Endothelial cell of umbilical vein (primary cell): ENCODE results near the gene PAPPA. TPM values are rescaled to one million over a fixed set of nuclear protein-coding genes. Genes with fewer than 3 reads are reported as not detected.

Source experiments
- BruUV-seq: library from RNA; stranded (reverse); fragments of 400-500 nt; replicated peaks from 2 replicates; lab custom pipeline; 2021; lab: Mats Ljungman, UMichigan
- CTCF ChIA-PET: fragments of 300-600, 350-600 bp; sonication (Branson Sonifier 250); formaldehyde crosslinking; loops from one replicate; lab custom pipeline; 2021; ENCODE audit warnings: antibody characterized with exemption, inconsistent platforms; lab: Charles Lee
- POLR2A ChIA-PET: fragments of 300-600, 350-600 bp; sonication (Branson Sonifier 250); formaldehyde crosslinking; loops from one replicate; lab custom pipeline; 2021; ENCODE audit warnings: antibody characterized with exemption, inconsistent platforms; lab: Charles Lee
- DNase-seq: peaks from one replicate; pipeline ENCODE4 v3.0.0-alpha.2; 2011; ENCODE audit warnings: low read depth, low spot score
- FAIRE-seq: peaks from 2 replicates; lab custom pipeline; 2011; peaks lifted over from hg19 to GRCh38; lab: Jason Lieb, UNC
- H2AFZ ChIP-seq: 2 replicates; pipeline ENCODE4 v1.6.0; 2012; ENCODE audit warnings: low read depth, low read length, control low read depth, inconsistent platforms
- H3K27ac ChIP-seq: 2 replicates; pipeline ENCODE4 v1.5.1; 2011; ENCODE audit warnings: low read depth, mild to moderate bottlenecking, control low read depth, low read length, moderate library complexity; ENCODE audit not compliant: insufficient read depth
- H3K27me3 ChIP-seq, 2 experiments: 2 replicates each; pipeline versions ENCODE4 v1.6.0 to v1.6.1; 2011; ENCODE audit warnings: low read length in 2 of 2, mixed read lengths in 1 of 2; ENCODE audit not compliant: control insufficient read depth in 2 of 2, insufficient read depth in 2 of 2
- H3K36me3 ChIP-seq, 2 experiments: 2 replicates in 1 of 2; 3 replicates in 1 of 2; pipeline ENCODE4 v1.5.1; 2011; ENCODE audit warnings: low read length in 2 of 2, mild to moderate bottlenecking in 1 of 2, moderate library complexity in 1 of 2; ENCODE audit not compliant: control insufficient read depth in 2 of 2, insufficient read depth in 2 of 2; ENCODE audit errors: extremely low read depth in 1 of 2
- H3K4me1 ChIP-seq: 3 replicates; pipeline ENCODE4 v1.5.1; 2011; ENCODE audit warnings: mild to moderate bottlenecking, low read length; ENCODE audit not compliant: control insufficient read depth, insufficient read depth; ENCODE audit errors: extremely low read depth
- H3K4me2 ChIP-seq: 2 replicates; pipeline ENCODE4 v1.6.1; 2011; ENCODE audit warnings: low read length, control low read depth, mixed read lengths; ENCODE audit not compliant: insufficient read depth
- H3K4me3 ChIP-seq, 3 experiments: fragments of 200-600 bp in 1 of 3; sonication (generic), shearing (Covaris generic) in 1 of 3; replicated peaks in 1 of 3; 2 replicates each; pipeline ENCODE4 v1.5.1; 2011 to 2016; ENCODE audit warnings: control low read depth in 3 of 3, low read length in 3 of 3, mild to moderate bottlenecking in 2 of 3, inconsistent platforms in 1 of 3, low read depth in 1 of 3, moderate library complexity in 1 of 3; ENCODE audit not compliant: insufficient read depth in 1 of 3
- H3K79me2 ChIP-seq: 2 replicates; pipeline ENCODE4 v1.6.0; 2012; ENCODE audit warnings: low read length, inconsistent platforms; ENCODE audit not compliant: control insufficient read depth, insufficient read depth
- H3K9ac ChIP-seq: replicated peaks from 2 replicates; pipeline ENCODE3; 2011; ENCODE audit warnings: low read length, control low read depth; ENCODE audit not compliant: insufficient read depth; ENCODE audit errors: extremely low read depth
- H3K9me1 ChIP-seq: replicated peaks from 3 replicates; pipeline ENCODE4 v1.6.0; 2011; ENCODE audit warnings: mild to moderate bottlenecking, low read length; ENCODE audit not compliant: control insufficient read depth, insufficient read depth; ENCODE audit errors: extremely low read depth
- H3K9me3 ChIP-seq: replicated peaks from 2 replicates; pipeline ENCODE4 v1.5.1; 2012; ENCODE audit warnings: low read length, inconsistent platforms; ENCODE audit not compliant: control insufficient read depth, insufficient read depth
- H4K20me1 ChIP-seq: replicated peaks from 2 replicates; pipeline ENCODE3; 2011; ENCODE audit warnings: mild to moderate bottlenecking, low read length; ENCODE audit not compliant: control insufficient read depth, insufficient read depth; ENCODE audit errors: extremely low read depth
- CTCF ChIP-seq, 2 donors: IDR thresholded peaks; 1 replicate in 1 of 2; 2 replicates in 1 of 2; pipeline ENCODE4 v1.5.1; 2011; ENCODE audit warnings: low read length in 2 of 2, mild to moderate bottlenecking in 2 of 2, moderate library complexity in 2 of 2, control low read depth in 1 of 2, inconsistent platforms in 1 of 2, low read depth in 1 of 2; ENCODE audit not compliant: insufficient read depth in 1 of 2; ENCODE audit errors: extremely low read depth in 1 of 2
- EZH2 ChIP-seq: IDR thresholded peaks from 2 replicates; pipeline ENCODE4 v1.6.1; 2012; ENCODE audit warnings: borderline replicate concordance, low read depth, mild to moderate bottlenecking, moderate library complexity, low read length, inconsistent platforms; ENCODE audit not compliant: severe bottlenecking
- FOS ChIP-seq: IDR thresholded peaks from 2 replicates; pipeline ENCODE4 v1.6.1; 2011; ENCODE audit warnings: mild to moderate bottlenecking, low read length, moderate library complexity, borderline replicate concordance; ENCODE audit not compliant: insufficient read depth
- GATA2 ChIP-seq: IDR thresholded peaks from 2 replicates; pipeline ENCODE4 v1.7.0; 2011; ENCODE audit warnings: low read depth, mild to moderate bottlenecking, moderate library complexity, mixed read lengths, low read length; ENCODE audit not compliant: insufficient read length, insufficient read depth
- JUN ChIP-seq: IDR thresholded peaks from 2 replicates; pipeline ENCODE4 v1.6.1; 2011; ENCODE audit warnings: borderline replicate concordance, low read depth; ENCODE audit not compliant: insufficient read length, insufficient read depth
- MAX ChIP-seq: IDR thresholded peaks from 2 replicates; pipeline ENCODE4 v1.6.1; 2011; ENCODE audit not compliant: insufficient read depth, insufficient read length
- MYC ChIP-seq: IDR thresholded peaks from one replicate; pipeline ENCODE4 v1.6.1; 2011; ENCODE audit warnings: mild to moderate bottlenecking, low read depth, low read length
- POLR2A ChIP-seq: IDR thresholded peaks from 2 replicates; pipeline ENCODE4 v1.6.1; 2012; ENCODE audit warnings: low read depth, mild to moderate bottlenecking, control low read depth, low read length
- POLR2AphosphoS5 ChIP-seq: IDR thresholded peaks from 2 replicates; pipeline ENCODE4 v1.6.1; 2012; ENCODE audit warnings: low read depth, mild to moderate bottlenecking, control low read depth, low read length, moderate library complexity; ENCODE audit not compliant: insufficient read depth
- dilution Hi-C: fragments of 300-500 bp; cut with MboI; formaldehyde crosslinking; loops from one replicate; pipeline ENCODE4 v1.15.0; 2019; ENCODE audit warnings: low sequenced_read_pairs; ENCODE audit not compliant: extremely low pct_ligation_motif_present
- intact Hi-C: fragments of 100-400 bp; cut with micrococcal nuclease; formaldehyde crosslinking; loops from one replicate; pipeline ENCODE4 v1.10.0; 2022
- polyA plus RNA-seq, 4 experiments: library from polyadenylated mRNA; depleted of rRNA in 3 of 4; stranded (reverse) in 3 of 4; unstranded in 1 of 4; fragments of >200 nt; gene quantifications; 2 replicates each; pipeline versions ENCODE4 v1.2.1 to v1.2.3, GENCODE V29; 2011 to 2012; ENCODE audit warnings: missing spikeins in 1 of 4
- total RNA-seq: library from RNA; stranded (reverse); gene quantifications from 2 replicates; pipeline ENCODE4 v1.2.3, GENCODE V29; 2021

The PAPPA gene
- total and polyA plus RNA-seq, 2 donors (not counting 3 experiments of a cell fraction or from before 2014, with no cell fraction given), result 0.13 to 0.41 TPM

GRCh38 chr9:116137010-116137409 is 16.6 kb upstream of the PAPPA start:
- no peaks in the 10 kb centered on the region for H3K9me1 ChIP-seq
- no peaks in the 10 kb centered on the region for H4K20me1 ChIP-seq
- no peaks in the 10 kb centered on the region for H3K9me3 ChIP-seq
- intact Hi-C loops, result no loop called here
- no peaks in the 10 kb centered on the region for H3K27me3 ChIP-seq
- no peaks in the 10 kb centered on the region for H3K4me1 ChIP-seq
- no peaks in the 10 kb centered on the region for H3K79me2 ChIP-seq
- DNase-seq, result no peak
- H3K36me3 ChIP-seq, result no peaks in the 10 kb centered on the region
- no peak overlapping the region for H3K27ac ChIP-seq
- dilution Hi-C loops, result no loop called here
- no peak overlapping the region for H3K4me3 ChIP-seq
- no peak overlapping the region for H3K9ac ChIP-seq
- ChIA-PET POLR2A (no interaction called here), CTCF (no interaction called here)
- TF ChIP-seq POLR2A (no peak), FOS (no peak), EZH2 (no peak), MAX (no peak), MYC (no peak), CTCF (IDR thresholded peaks at IDR 0.05; ENCODE audit: extremely low read depth in 1 of 2, insufficient read depth in 1 of 2, low read depth in 1 of 2, low read length in 2 of 2) (no peak), POLR2AphosphoS5 (no peak), JUN (no peak), GATA2 (no peak)
- H3K4me2 ChIP-seq, result no peak overlapping the region
- BruUV-seq, result no TSS peak
- H2AFZ ChIP-seq, result no peak overlapping the region
- no peak for FAIRE-seq
